ENCODE results near the gene PRCP.

The PRCP gene

GRCh38 chr11:82810326-82810725 is 89.9 kb downstream of the PRCP start:
- H3K4me3 ChIP-seq (ENCODE audit: control insufficient read depth, low read depth, low read length): no peak overlapping the region
- DNase-seq (ENCODE audit: low read depth): no peak
- TF ChIP-seq CTCF (IDR thresholded peaks at IDR 0.05; ENCODE audit: control insufficient read depth, insufficient read depth, low read depth, low read length, missing control alignments): no peak

GRCh38 chr11:82807646-82808045 is 92.6 kb downstream of the PRCP start:
- DNase-seq (ENCODE audit: low read depth): no peak
- H3K4me3 ChIP-seq (ENCODE audit: control insufficient read depth, low read depth, low read length): no peak overlapping the region
- no peak for TF ChIP-seq CTCF (IDR thresholded peaks at IDR 0.05; ENCODE audit: control insufficient read depth, insufficient read depth, low read depth, low read length, missing control alignments)

GRCh38 chr11:82802710-82803109 is 97.5 kb downstream of the PRCP start:
- no peak overlapping the region for H3K4me3 ChIP-seq (ENCODE audit: control insufficient read depth, low read depth, low read length)
- no peak for DNase-seq (ENCODE audit: low read depth)
- no peak for TF ChIP-seq CTCF (IDR thresholded peaks at IDR 0.05; ENCODE audit: control insufficient read depth, insufficient read depth, low read depth, low read length, missing control alignments)

- no peak for DNase-seq (ENCODE audit: low read depth)
- no peak overlapping the region for H3K4me3 ChIP-seq (ENCODE audit: control insufficient read depth, low read depth, low read length)
- no peak for TF ChIP-seq CTCF (IDR thresholded peaks at IDR 0.05; ENCODE audit: control insufficient read depth, insufficient read depth, low read depth, low read length, missing control alignments)
Measured at GRCh38 chr11:82796998-82797961, 103.0 kb downstream of the PRCP start.

- H3K4me3 ChIP-seq (ENCODE audit: control insufficient read depth, low read depth, low read length): no peak overlapping the region
- TF ChIP-seq CTCF (IDR thresholded peaks at IDR 0.05; ENCODE audit: control insufficient read depth, insufficient read depth, low read depth, low read length, missing control alignments): no peak
- DNase-seq (ENCODE audit: low read depth): no peak
Measured at GRCh38 chr11:82794490-82794889, 105.7 kb downstream of the PRCP start.

- TF ChIP-seq CTCF (IDR thresholded peaks at IDR 0.05; ENCODE audit: control insufficient read depth, insufficient read depth, low read depth, low read length, missing control alignments): no peak
- no peak for DNase-seq (ENCODE audit: low read depth)
- no peak overlapping the region for H3K4me3 ChIP-seq (ENCODE audit: control insufficient read depth, low read depth, low read length)
Measured at GRCh38 chr11:82792822-82793569, 107.2 kb downstream of the PRCP start.

All from AG09309 (cell line).